ENCODE results near the gene ADAMTS17.

ADAMTS17 gene

GRCh38 chr15:100111125-100112060, 230.4 kb downstream of the ADAMTS17 start:
- Histone ChIP-seq H3K79me2 (ENCODE audit: insufficient read depth, low read length) (no peaks in the 10 kb centered on the region), H3K36me3 (ENCODE audit: insufficient read depth, low read length) (peaks cover 94% of the 10 kb centered on the region), H3K9me3 (ENCODE audit: insufficient read depth, low read length, severe bottlenecking) (no peaks in the 10 kb centered on the region), H4K20me1 (ENCODE audit: insufficient read depth, low read length) (peaks cover 5% of the 10 kb centered on the region; the same call in 1 of the 2 replicates), H3K4me3 (ENCODE audit: low read depth in 1 of 2, low read length in 2 of 2) (no peak overlapping the region), H3K27me3 (ENCODE audit: insufficient read depth, low read length, poor library complexity) (no peaks in the 10 kb centered on the region), H3K4me1 (ENCODE audit: insufficient read depth, low read length) (no peaks in the 10 kb centered on the region), H3K27ac (ENCODE audit: low read length) (0 out of 2 replicates have a peak overlapping the region, but pooled peaks have one; percentile 44), H3K4me2 (ENCODE audit: insufficient read depth, low read length) (no peak overlapping the region), H3K9ac (ENCODE audit: low read depth, low read length) (no peak overlapping the region), H2AFZ (ENCODE audit: low read depth, low read length) (no peak overlapping the region)
- peak; percentile 74 for ATAC-seq (ENCODE audit: insufficient read depth, low read depth)
- no peak for TF ChIP-seq EZH2 (IDR thresholded peaks at IDR 0.05; ENCODE audit: borderline replicate concordance, low read depth, low read length, severe bottlenecking)
- no peak for TF ChIP-seq CTCF (IDR thresholded peaks at IDR 0.05; ENCODE audit: borderline replicate concordance, extremely low read depth, low read length, poor library complexity, severe bottlenecking)
- DNase-seq: peak; percentile 21

GRCh38 chr15:100109486-100110035, 232.2 kb downstream of the ADAMTS17 start:
- peaks cover 8% of the 10 kb centered on the region; the same call in 1 of the 2 replicates for H4K20me1 ChIP-seq (ENCODE audit: insufficient read depth, low read length)
- H3K4me1 ChIP-seq (ENCODE audit: insufficient read depth, low read length): no peaks in the 10 kb centered on the region
- no peaks in the 10 kb centered on the region for H3K79me2 ChIP-seq (ENCODE audit: insufficient read depth, low read length)
- H3K36me3 ChIP-seq (ENCODE audit: insufficient read depth, low read length): peaks cover 94% of the 10 kb centered on the region
- TF ChIP-seq CTCF (IDR thresholded peaks at IDR 0.05; ENCODE audit: borderline replicate concordance, extremely low read depth, low read length, poor library complexity, severe bottlenecking): no peak
- TF ChIP-seq EZH2 (IDR thresholded peaks at IDR 0.05; ENCODE audit: borderline replicate concordance, low read depth, low read length, severe bottlenecking): no peak
- no peak overlapping the region for H3K9ac ChIP-seq (ENCODE audit: low read depth, low read length)
- H3K4me3 ChIP-seq (ENCODE audit: low read depth in 1 of 2, low read length in 2 of 2): no peak overlapping the region
- DNase-seq (no peak), ATAC-seq (ENCODE audit: insufficient read depth, low read depth) (no peak)
- no peak overlapping the region for H3K27ac ChIP-seq (ENCODE audit: low read length)
- H3K27me3 ChIP-seq (ENCODE audit: insufficient read depth, low read length, poor library complexity): no peaks in the 10 kb centered on the region
- H3K9me3 ChIP-seq (ENCODE audit: insufficient read depth, low read length, severe bottlenecking): no peaks in the 10 kb centered on the region
- H2AFZ ChIP-seq (ENCODE audit: low read depth, low read length): no peak overlapping the region
- no peak overlapping the region for H3K4me2 ChIP-seq (ENCODE audit: insufficient read depth, low read length)

- ATAC-seq (ENCODE audit: insufficient read depth, low read depth): no peak
- Histone ChIP-seq H3K9ac (ENCODE audit: low read depth, low read length) (no peak overlapping the region), H3K79me2 (ENCODE audit: insufficient read depth, low read length) (no peaks in the 10 kb centered on the region), H3K4me1 (ENCODE audit: insufficient read depth, low read length) (no peaks in the 10 kb centered on the region), H4K20me1 (ENCODE audit: insufficient read depth, low read length) (peaks cover 8% of the 10 kb centered on the region; the same call in 1 of the 2 replicates), H3K27me3 (ENCODE audit: insufficient read depth, low read length, poor library complexity) (no peaks in the 10 kb centered on the region), H3K9me3 (ENCODE audit: insufficient read depth, low read length, severe bottlenecking) (no peaks in the 10 kb centered on the region), H3K4me3 (ENCODE audit: low read depth in 1 of 2, low read length in 2 of 2) (no peak overlapping the region), H3K4me2 (ENCODE audit: insufficient read depth, low read length) (no peak overlapping the region), H3K27ac (ENCODE audit: low read length) (no peak overlapping the region), H2AFZ (ENCODE audit: low read depth, low read length) (no peak overlapping the region), H3K36me3 (ENCODE audit: insufficient read depth, low read length) (peaks cover 94% of the 10 kb centered on the region)
- no peak for DNase-seq
- TF ChIP-seq CTCF (IDR thresholded peaks at IDR 0.05; ENCODE audit: borderline replicate concordance, extremely low read depth, low read length, poor library complexity, severe bottlenecking) (no peak), EZH2 (IDR thresholded peaks at IDR 0.05; ENCODE audit: borderline replicate concordance, low read depth, low read length, severe bottlenecking) (no peak)
These were observed 232.9 kb downstream of the ADAMTS17 start for GRCh38 chr15:100108846-100109245.
